ENCODE data around the gene EEPD1.

GRCh38 chr7:36127075-36127740 lies 25.8 kb upstream of the EEPD1 start:
- TF ChIP-seq POLR2A (IDR thresholded peaks at IDR 0.05) (no peak), CTCF (IDR thresholded peaks at IDR 0.05) (no peak), POLR2AphosphoS5 (IDR thresholded peaks at IDR 0.05) (no peak)
